ENCODE measurements around the gene CNTD1. TPM values are rescaled to one million over a fixed set of nuclear protein-coding genes. Genes with fewer than 3 reads are reported as not detected.

The CNTD1 gene
- total RNA-seq, 1 donor from 2014 or later, result not detected

- peaks cover 16% of the 10 kb centered on the region for H3K4me1 Mint-ChIP-seq
- no peak overlapping the region for H3K27ac Mint-ChIP-seq
- peaks cover 73% of the 10 kb centered on the region for H3K27me3 Mint-ChIP-seq
- peaks cover 5% of the 10 kb centered on the region for H3K9me3 Mint-ChIP-seq
- intact Hi-C loops (cut with micrococcal nuclease), result loop anchor here (5.0 kb wide), 1 partner anchor 106 kb away; the partner anchor contains the start of gene PLEKHH3
- peaks cover 17% of the 10 kb centered on the region for H3K36me3 Mint-ChIP-seq (ENCODE audit: low read depth)
- no peak overlapping the region for H3K4me3 Mint-ChIP-seq
- no peak for DNase-seq
Measured at GRCh38 chr17:42783062-42783790, 15.4 kb upstream of the CNTD1 start.

- Mint-ChIP-seq H3K27ac (no peak overlapping the region), H3K27me3 (peaks cover 74% of the 10 kb centered on the region), H3K9me3 (peaks cover 5% of the 10 kb centered on the region), H3K36me3 (ENCODE audit: low read depth) (peaks cover 11% of the 10 kb centered on the region), H3K4me1 (peaks cover 16% of the 10 kb centered on the region), H3K4me3 (no peak overlapping the region)
- intact Hi-C loops (cut with micrococcal nuclease), result loop anchor here (5.0 kb wide), 1 partner anchor 106 kb away; the partner anchor contains the start of gene PLEKHH3
- DNase-seq, result no peak
Measured at GRCh38 chr17:42783791-42784138, 14.9 kb upstream of the CNTD1 start.

- DNase-seq, result no peak
- no peak overlapping the region for H3K4me3 Mint-ChIP-seq
- peaks cover 8% of the 10 kb centered on the region for H3K36me3 Mint-ChIP-seq (ENCODE audit: low read depth)
- H3K9me3 Mint-ChIP-seq, result peaks cover 5% of the 10 kb centered on the region
- intact Hi-C loops (cut with micrococcal nuclease), result loop anchor here (5.0 kb wide), 1 partner anchor 107 kb away; the partner anchor contains the start of gene PLEKHH3
- H3K27me3 Mint-ChIP-seq, result peaks cover 79% of the 10 kb centered on the region
- peaks cover 16% of the 10 kb centered on the region for H3K4me1 Mint-ChIP-seq
- H3K27ac Mint-ChIP-seq, result no peak overlapping the region
Measured at GRCh38 chr17:42784409-42784808, 14.3 kb upstream of the CNTD1 start.

- intact Hi-C loops (cut with micrococcal nuclease), result loop anchor here (5.0 kb wide), 1 partner anchor 108 kb away; the partner anchor contains the start of gene PLEKHH3
Measured at GRCh38 chr17:42784811-42785592, 13.7 kb upstream of the CNTD1 start.

GRCh38 chr17:42787266-42787665 is 11.4 kb upstream of the CNTD1 start:
- Mint-ChIP-seq H3K4me3 (no peak overlapping the region), H3K36me3 (ENCODE audit: low read depth) (peaks cover 3% of the 10 kb centered on the region)

More at GRCh38 chr17:42784811-42785592, 13.7 kb upstream of the CNTD1 start:
- H3K4me3 Mint-ChIP-seq, result no peak overlapping the region
- DNase-seq, result peak; percentile 61
- peaks cover 5% of the 10 kb centered on the region for H3K9me3 Mint-ChIP-seq
- H3K36me3 Mint-ChIP-seq (ENCODE audit: low read depth), result peaks cover 3% of the 10 kb centered on the region
- H3K27ac Mint-ChIP-seq, result no peak overlapping the region
- H3K4me1 Mint-ChIP-seq, result peaks cover 16% of the 10 kb centered on the region
- peaks cover 76% of the 10 kb centered on the region for H3K27me3 Mint-ChIP-seq

GRCh38 chr17:42791948-42792347 is 6.7 kb upstream of the CNTD1 start:
- no peak overlapping the region for H3K4me3 Mint-ChIP-seq
- DNase-seq, result no peak
- peaks cover 27% of the 10 kb centered on the region for H3K27me3 Mint-ChIP-seq
- H3K4me1 Mint-ChIP-seq, result peaks cover 5% of the 10 kb centered on the region
- H3K27ac Mint-ChIP-seq, result no peak overlapping the region
- intact Hi-C loops (cut with micrococcal nuclease), result no loop called here
- no peaks in the 10 kb centered on the region for H3K9me3 Mint-ChIP-seq
- peaks cover 8% of the 10 kb centered on the region for H3K36me3 Mint-ChIP-seq (ENCODE audit: low read depth)

More at GRCh38 chr17:42787266-42787665, 11.4 kb upstream of the CNTD1 start:
- intact Hi-C loops (cut with micrococcal nuclease), result no loop called here
- Mint-ChIP-seq H3K27me3 (peaks cover 73% of the 10 kb centered on the region), H3K9me3 (peaks cover 5% of the 10 kb centered on the region), H3K4me1 (peaks cover 15% of the 10 kb centered on the region), H3K27ac (no peak overlapping the region)
- DNase-seq, result no peak

GRCh38 chr17:42792545-42792944 is 6.1 kb upstream of the CNTD1 start:
- Mint-ChIP-seq H3K9me3 (no peaks in the 10 kb centered on the region), H3K4me3 (no peak overlapping the region), H3K4me1 (peaks cover 11% of the 10 kb centered on the region), H3K27ac (no peak overlapping the region), H3K27me3 (peaks cover 23% of the 10 kb centered on the region), H3K36me3 (ENCODE audit: low read depth) (peaks cover 8% of the 10 kb centered on the region)
- DNase-seq, result no peak
- intact Hi-C loops (cut with micrococcal nuclease), result no loop called here

GRCh38 chr17:42795061-42795460 is 3.6 kb upstream of the CNTD1 start:
- peak overlapping the region; percentile 40 for H3K27ac Mint-ChIP-seq

GRCh38 chr17:42795465-42795864 is 3.2 kb upstream of the CNTD1 start:
- intact Hi-C loops (cut with micrococcal nuclease), result no loop called here
- Mint-ChIP-seq H3K36me3 (ENCODE audit: low read depth) (peaks cover 10% of the 10 kb centered on the region), H3K27ac (no peak overlapping the region), H3K9me3 (peaks cover 3% of the 10 kb centered on the region), H3K27me3 (peaks cover 10% of the 10 kb centered on the region), H3K4me3 (peak overlapping the region; percentile 19), H3K4me1 (peaks cover 16% of the 10 kb centered on the region)
- DNase-seq, result no peak

More at GRCh38 chr17:42795061-42795460, 3.6 kb upstream of the CNTD1 start:
- intact Hi-C loops (cut with micrococcal nuclease), result no loop called here
- no peak overlapping the region for H3K4me3 Mint-ChIP-seq
- H3K9me3 Mint-ChIP-seq, result peaks cover 3% of the 10 kb centered on the region
- DNase-seq, result no peak
- peaks cover 10% of the 10 kb centered on the region for H3K27me3 Mint-ChIP-seq
- H3K4me1 Mint-ChIP-seq, result peaks cover 16% of the 10 kb centered on the region
- peaks cover 10% of the 10 kb centered on the region for H3K36me3 Mint-ChIP-seq (ENCODE audit: low read depth)

GRCh38 chr17:42796066-42796758 is 2.4 kb upstream of the CNTD1 start:
- Mint-ChIP-seq H3K27ac (no peak overlapping the region), H3K27me3 (peaks cover 9% of the 10 kb centered on the region), H3K4me3 (no peak overlapping the region), H3K36me3 (ENCODE audit: low read depth) (peaks cover 10% of the 10 kb centered on the region), H3K9me3 (peaks cover 3% of the 10 kb centered on the region), H3K4me1 (peaks cover 16% of the 10 kb centered on the region)
- no peak for DNase-seq
- intact Hi-C loops (cut with micrococcal nuclease), result no loop called here

- Mint-ChIP-seq H3K9me3 (peaks cover 3% of the 10 kb centered on the region), H3K4me3 (peak overlapping the region; percentile 95), H3K27me3 (peaks cover 12% of the 10 kb centered on the region), H3K4me1 (peaks cover 16% of the 10 kb centered on the region), H3K36me3 (ENCODE audit: low read depth) (peaks cover 10% of the 10 kb centered on the region), H3K27ac (no peak overlapping the region)
- intact Hi-C loops (cut with micrococcal nuclease), result loop anchor here (1.0 kb wide), 1 partner anchor 27 kb away; the partner anchor contains the start of gene BECN1
- DNase-seq, result no peak
Measured at GRCh38 chr17:42797067-42798007, 1.3 kb upstream of the CNTD1 start.

- intact Hi-C loops (cut with micrococcal nuclease), result loop anchor here (1.0 kb wide), 1 partner anchor 26 kb away; the partner anchor contains the start of gene BECN1
Measured at GRCh38 chr17:42798011-42798382, 664 bp upstream of the CNTD1 start.

More at GRCh38 chr17:42798011-42798382, 664 bp upstream of the CNTD1 start:
- Mint-ChIP-seq H3K27ac (peak overlapping the region; percentile 73), H3K27me3 (peaks cover 12% of the 10 kb centered on the region), H3K4me3 (peak overlapping the region; percentile 95), H3K4me1 (peaks cover 16% of the 10 kb centered on the region), H3K36me3 (ENCODE audit: low read depth) (peaks cover 10% of the 10 kb centered on the region), H3K9me3 (peaks cover 3% of the 10 kb centered on the region)
- no peak for DNase-seq
